Prostate gland (tissue), 2 donors: Measurements from ENCODE around the gene NKX1-2. TPM values are rescaled to one million over a fixed set of nuclear protein-coding genes. Genes with fewer than 3 reads are reported as not detected.

Source experiments
- DNase-seq: peaks from one replicate; pipeline ENCODE4 v3.0.0-alpha.2; 2019; ENCODE audit warnings: low spot score
- H3K27ac ChIP-seq, 2 donors: fragments of 200-600 bp; sonication (generic); 2 replicates each; pipeline ENCODE4 v1.5.1; 2017 to 2019
- H3K27me3 ChIP-seq: fragments of 200-600 bp; sonication (generic); replicated peaks from 2 replicates; pipeline ENCODE4 v1.5.1; 2019; ENCODE audit not compliant: insufficient read depth
- H3K36me3 ChIP-seq, 2 donors: fragments of 200-600 bp; sonication (generic); 1 replicate in 1 of 2; 2 replicates in 1 of 2; pipeline versions ENCODE4 v1.5.1 to v1.8.1; 2017 to 2019
- H3K4me1 ChIP-seq: fragments of 200-600 bp; sonication (generic); replicated peaks from 2 replicates; pipeline ENCODE4 v1.5.1; 2019
- H3K4me3 ChIP-seq, 2 donors: fragments of 200-600 bp; sonication (generic); 2 replicates each; pipeline ENCODE4 v1.5.1; 2017 to 2019
- H3K9me3 ChIP-seq: fragments of 200-600 bp; sonication (generic); 2 replicates; pipeline ENCODE4 v1.5.1; 2017
- CTCF ChIP-seq, 4 experiments: fragments of 200-600 bp in 2 of 4; fragments of 450-650 bp in 2 of 4; sonication (generic) in 2 of 4; IDR thresholded peaks; 1 replicate in 3 of 4; 2 replicates in 1 of 4; pipeline ENCODE4 v1.5.1; 2016 to 2019; ENCODE audit warnings: antibody characterized with exemption in 4 of 4, mild to moderate bottlenecking in 2 of 4, moderate library complexity in 2 of 4
- POLR2A ChIP-seq: fragments of 450-650 bp; IDR thresholded peaks from one replicate; pipeline ENCODE4 v1.6.1; 2016; ENCODE audit warnings: antibody characterized with exemption, mild to moderate bottlenecking
- POLR2AphosphoS5 ChIP-seq: sonication (generic); formaldehyde crosslinking; IDR thresholded peaks from one replicate; pipeline ENCODE4 v1.6.1; 2017; ENCODE audit warnings: antibody characterized with exemption
- WGBS: methylation state at CpG from one replicate; pipeline ENCODE4 v1.1.5; 2018; 5-methylcytosine and 5-hydroxymethylcytosine counted together
- intact Hi-C: fragments of 100-400 bp; cut with DNase I; formaldehyde crosslinking; loops from one replicate; pipeline ENCODE4 v1.14.2; 2022
- total RNA-seq, 2 donors: library from RNA; depleted of rRNA; stranded (reverse); fragments of >200 nt; gene quantifications; one replicate each; pipeline ENCODE4 v1.1.0, GENCODE V29; 2016

NKX1-2 gene
- total RNA-seq, 2 donors from 2014 or later, result 0.14 to 0.85 TPM

GRCh38 chr10:124428207-124428777 is 21.5 kb downstream of the NKX1-2 start:
- intact Hi-C loops, result no loop called here
- Histone ChIP-seq H3K9me3 (no peaks in the 10 kb centered on the region), H3K27ac (no peak overlapping the region), H3K4me3 (no peak overlapping the region), H3K4me1 (no peaks in the 10 kb centered on the region), H3K36me3 (no peaks in the 10 kb centered on the region), H3K27me3 (no peaks in the 10 kb centered on the region)
- no peak for DNase-seq
- TF ChIP-seq POLR2AphosphoS5 (no peak), POLR2A (no peak), CTCF (IDR thresholded peaks at IDR 0.05) (no peak)
- 41% methylated on average over 3 of the region's 3 CpGs for WGBS

- no peaks in the 10 kb centered on the region for H3K27me3 ChIP-seq
- H3K27ac ChIP-seq, result no peak overlapping the region
- H3K9me3 ChIP-seq, result no peaks in the 10 kb centered on the region
- no peaks in the 10 kb centered on the region for H3K4me1 ChIP-seq
- intact Hi-C loops, result no loop called here
- DNase-seq, result no peak
- H3K4me3 ChIP-seq, result no peak overlapping the region
- TF ChIP-seq POLR2AphosphoS5 (no peak), CTCF (IDR thresholded peaks at IDR 0.05) (no peak), POLR2A (no peak)
- WGBS, result 47% methylated on average over 4 of the region's 4 CpGs
- no peaks in the 10 kb centered on the region for H3K36me3 ChIP-seq
Observed at GRCh38 chr10:124425227-124425962, 24.4 kb downstream of the NKX1-2 start.

GRCh38 chr10:124423813-124424212 is 26.0 kb downstream of the NKX1-2 start:
- Histone ChIP-seq H3K27me3 (no peaks in the 10 kb centered on the region), H3K9me3 (no peaks in the 10 kb centered on the region), H3K4me3 (no peak overlapping the region), H3K4me1 (no peaks in the 10 kb centered on the region), H3K27ac (no peak overlapping the region), H3K36me3 (no peaks in the 10 kb centered on the region)
- TF ChIP-seq CTCF (IDR thresholded peaks at IDR 0.05) (no peak), POLR2A (no peak), POLR2AphosphoS5 (no peak)
- WGBS, result 92% methylated on average over 5 of the region's 5 CpGs
- intact Hi-C loops, result no loop called here
- DNase-seq, result no peak

- Histone ChIP-seq H3K27ac (no peak overlapping the region), H3K4me3 (no peak overlapping the region), H3K36me3 (no peaks in the 10 kb centered on the region), H3K4me1 (no peaks in the 10 kb centered on the region), H3K9me3 (no peaks in the 10 kb centered on the region), H3K27me3 (no peaks in the 10 kb centered on the region)
- 87% methylated on average over 12 of the region's 12 CpGs for WGBS
- TF ChIP-seq CTCF (IDR thresholded peaks at IDR 0.05) (no peak), POLR2AphosphoS5 (no peak), POLR2A (no peak)
- no peak for DNase-seq
- intact Hi-C loops, result no loop called here
Observed at GRCh38 chr10:124422742-124423141, 27.1 kb downstream of the NKX1-2 start.

GRCh38 chr10:124420254-124420653 is 29.6 kb downstream of the NKX1-2 start:
- Histone ChIP-seq H3K36me3 (no peaks in the 10 kb centered on the region), H3K4me1 (peaks cover 8% of the 10 kb centered on the region), H3K27me3 (no peaks in the 10 kb centered on the region), H3K9me3 (no peaks in the 10 kb centered on the region), H3K4me3 (no peak overlapping the region), H3K27ac (no peak overlapping the region)
- TF ChIP-seq CTCF (IDR thresholded peaks at IDR 0.05) (no peak), POLR2A (no peak), POLR2AphosphoS5 (no peak)
- no peak for DNase-seq
- 35% methylated on average over 1 of the region's 1 CpG for WGBS
- intact Hi-C loops, result no loop called here
